ENCODE data around the gene MICU1. TPM values are rescaled to one million over a fixed set of nuclear protein-coding genes. Genes with fewer than 3 reads are reported as not detected.

Gene MICU1
- total and polyA plus RNA-seq, 10 of the 15 experiments (the other 5 are each of a cell fraction or from before 2014, with no cell fraction given) = 18.2 to 36.4 (median 22.2) TPM

DNA sequence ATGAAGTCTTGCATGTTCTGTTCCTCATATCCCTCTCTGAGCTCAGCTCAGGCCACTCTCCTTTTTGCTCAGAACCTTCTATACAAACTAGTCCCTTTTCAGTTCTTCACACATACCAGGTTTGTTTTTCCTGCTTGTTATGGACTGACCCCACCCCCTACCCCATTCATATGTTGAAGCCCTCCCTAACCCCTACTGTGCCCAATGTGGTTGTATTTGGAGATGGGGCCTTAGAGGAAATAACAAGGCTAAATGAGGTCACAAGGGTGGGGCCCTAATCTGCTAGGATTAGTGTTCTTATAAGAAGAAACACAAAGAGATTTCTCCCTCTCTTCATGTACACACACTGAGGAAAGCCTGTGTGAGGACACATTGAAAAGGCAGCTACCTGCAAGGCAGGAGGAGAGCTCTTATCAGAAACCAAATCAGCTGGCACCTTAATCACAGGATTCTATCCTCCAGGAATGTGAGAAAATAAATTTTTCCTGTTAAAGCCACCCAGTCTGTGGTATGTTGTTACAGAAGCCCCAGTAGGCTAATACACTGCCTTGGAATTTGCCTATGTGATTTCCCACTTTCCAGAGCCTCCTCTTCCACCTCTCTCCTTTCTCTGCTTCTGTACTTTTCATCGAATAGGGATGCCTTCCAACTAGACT lies 203.9 kb downstream of the MICU1 start:
- Histone ChIP-seq H3K9me3 (replicated peaks; ENCODE audit: control insufficient read depth, insufficient read depth, low read length) (no peaks in the 10 kb centered on the region; the same call in 2 of the 3 replicates), H4K20me1 (ENCODE audit: control insufficient read depth, insufficient read depth) (no peaks in the 10 kb centered on the region), H3K4me3 (no peak overlapping the region), H3K9ac (ENCODE audit: control insufficient read depth, insufficient read depth, low read length) (no peak overlapping the region), H2AFZ (ENCODE audit: control insufficient read depth, low read depth, low read length) (no peak overlapping the region), H3K4me2 (ENCODE audit: control insufficient read depth, insufficient read depth) (no peak overlapping the region), H3K27ac (ENCODE audit: control insufficient read depth, insufficient read depth) (no peak overlapping the region), H3K4me1 (ENCODE audit: control insufficient read depth, insufficient read depth, low read length) (no peaks in the 10 kb centered on the region), H3K79me2 (ENCODE audit: control insufficient read depth, insufficient read depth, low read length) (no peaks in the 10 kb centered on the region), H3K27me3 (replicated peaks in 1 of 2; ENCODE audit: control insufficient read depth in 2 of 2, insufficient read depth in 2 of 2, low read length in 1 of 2) (no peaks in the 10 kb centered on the region), H3K36me3 (ENCODE audit: control insufficient read depth in 2 of 2, insufficient read depth in 2 of 2, low read length in 1 of 2) (no peaks in the 10 kb centered on the region)
- ChIA-PET POLR2A (no interaction called here), SMC1A (ENCODE audit: uncharacterized antibody, unreplicated experiment) (no interaction called here), CTCF (no interaction called here), RAD21 (ENCODE audit: unreplicated experiment) (no interaction called here)
- DNase-seq (ENCODE audit: low read depth, low spot score) (no peak), FAIRE-seq (no peak), ATAC-seq (no peak)
- TF ChIP-seq IKZF1 (conservative IDR thresholded peaks at IDR 0.05) (no peak), EED (IDR thresholded peaks at IDR 0.05; ENCODE audit: low read depth) (no peak), PAX8 (IDR thresholded peaks at IDR 0.05) (no peak), TCF7 (IDR thresholded peaks at IDR 0.05; ENCODE audit: borderline replicate concordance) (no peak), RAD21 (IDR thresholded peaks at IDR 0.05; ENCODE audit: insufficient read depth, low read depth, low read length) (no peak), SIX5 (IDR thresholded peaks at IDR 0.05; ENCODE audit: low read depth, low read length, severe bottlenecking) (no peak), POU2F2 (IDR thresholded peaks at IDR 0.05; ENCODE audit: borderline replicate concordance, low read depth, low read length) (no peak), STAT3 (IDR thresholded peaks at IDR 0.05; ENCODE audit: low read depth, low read length) (no peak), NR2C2 (IDR thresholded peaks at IDR 0.05; ENCODE audit: borderline replicate concordance, control insufficient read depth, insufficient read length, low read depth) (no peak), ZNF24 (IDR thresholded peaks at IDR 0.05) (no peak), CREB1 (IDR thresholded peaks at IDR 0.05; ENCODE audit: low read depth) (no peak), SMAD1 (IDR thresholded peaks at IDR 0.05; ENCODE audit: low read depth, partially characterized antibody) (no peak), RELA (IDR thresholded peaks at IDR 0.05; ENCODE audit: borderline replicate concordance, partially characterized antibody) (no peak), KLF5 (IDR thresholded peaks at IDR 0.05; ENCODE audit: partially characterized antibody) (no peak)
- TF ChIP-seq, protein P1, sequence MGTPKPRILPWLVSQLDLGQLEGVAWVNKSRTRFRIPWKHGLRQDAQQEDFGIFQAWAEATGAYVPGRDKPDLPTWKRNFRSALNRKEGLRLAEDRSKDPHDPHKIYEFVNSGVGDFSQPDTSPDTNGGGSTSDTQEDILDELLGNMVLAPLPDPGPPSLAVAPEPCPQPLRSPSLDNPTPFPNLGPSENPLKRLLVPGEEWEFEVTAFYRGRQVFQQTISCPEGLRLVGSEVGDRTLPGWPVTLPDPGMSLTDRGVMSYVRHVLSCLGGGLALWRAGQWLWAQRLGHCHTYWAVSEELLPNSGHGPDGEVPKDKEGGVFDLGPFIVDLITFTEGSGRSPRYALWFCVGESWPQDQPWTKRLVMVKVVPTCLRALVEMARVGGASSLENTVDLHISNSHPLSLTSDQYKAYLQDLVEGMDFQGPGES (IDR thresholded peaks at IDR 0.05) = no peak
- TF ChIP-seq, protein P2, sequence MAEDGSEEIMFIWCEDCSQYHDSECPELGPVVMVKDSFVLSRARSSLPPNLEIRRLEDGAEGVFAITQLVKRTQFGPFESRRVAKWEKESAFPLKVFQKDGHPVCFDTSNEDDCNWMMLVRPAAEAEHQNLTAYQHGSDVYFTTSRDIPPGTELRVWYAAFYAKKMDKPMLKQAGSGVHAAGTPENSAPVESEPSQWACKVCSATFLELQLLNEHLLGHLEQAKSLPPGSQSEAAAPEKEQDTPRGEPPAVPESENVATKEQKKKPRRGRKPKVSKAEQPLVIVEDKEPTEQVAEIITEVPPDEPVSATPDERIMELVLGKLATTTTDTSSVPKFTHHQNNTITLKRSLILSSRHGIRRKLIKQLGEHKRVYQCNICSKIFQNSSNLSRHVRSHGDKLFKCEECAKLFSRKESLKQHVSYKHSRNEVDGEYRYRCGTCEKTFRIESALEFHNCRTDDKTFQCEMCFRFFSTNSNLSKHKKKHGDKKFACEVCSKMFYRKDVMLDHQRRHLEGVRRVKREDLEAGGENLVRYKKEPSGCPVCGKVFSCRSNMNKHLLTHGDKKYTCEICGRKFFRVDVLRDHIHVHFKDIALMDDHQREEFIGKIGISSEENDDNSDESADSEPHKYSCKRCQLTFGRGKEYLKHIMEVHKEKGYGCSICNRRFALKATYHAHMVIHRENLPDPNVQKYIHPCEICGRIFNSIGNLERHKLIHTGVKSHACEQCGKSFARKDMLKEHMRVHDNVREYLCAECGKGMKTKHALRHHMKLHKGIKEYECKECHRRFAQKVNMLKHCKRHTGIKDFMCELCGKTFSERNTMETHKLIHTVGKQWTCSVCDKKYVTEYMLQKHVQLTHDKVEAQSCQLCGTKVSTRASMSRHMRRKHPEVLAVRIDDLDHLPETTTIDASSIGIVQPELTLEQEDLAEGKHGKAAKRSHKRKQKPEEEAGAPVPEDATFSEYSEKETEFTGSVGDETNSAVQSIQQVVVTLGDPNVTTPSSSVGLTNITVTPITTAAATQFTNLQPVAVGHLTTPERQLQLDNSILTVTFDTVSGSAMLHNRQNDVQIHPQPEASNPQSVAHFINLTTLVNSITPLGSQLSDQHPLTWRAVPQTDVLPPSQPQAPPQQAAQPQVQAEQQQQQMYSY (CRISPR knock-in tag; IDR thresholded peaks at IDR 0.05) = no peak
- TF ChIP-seq, protein P3, sequence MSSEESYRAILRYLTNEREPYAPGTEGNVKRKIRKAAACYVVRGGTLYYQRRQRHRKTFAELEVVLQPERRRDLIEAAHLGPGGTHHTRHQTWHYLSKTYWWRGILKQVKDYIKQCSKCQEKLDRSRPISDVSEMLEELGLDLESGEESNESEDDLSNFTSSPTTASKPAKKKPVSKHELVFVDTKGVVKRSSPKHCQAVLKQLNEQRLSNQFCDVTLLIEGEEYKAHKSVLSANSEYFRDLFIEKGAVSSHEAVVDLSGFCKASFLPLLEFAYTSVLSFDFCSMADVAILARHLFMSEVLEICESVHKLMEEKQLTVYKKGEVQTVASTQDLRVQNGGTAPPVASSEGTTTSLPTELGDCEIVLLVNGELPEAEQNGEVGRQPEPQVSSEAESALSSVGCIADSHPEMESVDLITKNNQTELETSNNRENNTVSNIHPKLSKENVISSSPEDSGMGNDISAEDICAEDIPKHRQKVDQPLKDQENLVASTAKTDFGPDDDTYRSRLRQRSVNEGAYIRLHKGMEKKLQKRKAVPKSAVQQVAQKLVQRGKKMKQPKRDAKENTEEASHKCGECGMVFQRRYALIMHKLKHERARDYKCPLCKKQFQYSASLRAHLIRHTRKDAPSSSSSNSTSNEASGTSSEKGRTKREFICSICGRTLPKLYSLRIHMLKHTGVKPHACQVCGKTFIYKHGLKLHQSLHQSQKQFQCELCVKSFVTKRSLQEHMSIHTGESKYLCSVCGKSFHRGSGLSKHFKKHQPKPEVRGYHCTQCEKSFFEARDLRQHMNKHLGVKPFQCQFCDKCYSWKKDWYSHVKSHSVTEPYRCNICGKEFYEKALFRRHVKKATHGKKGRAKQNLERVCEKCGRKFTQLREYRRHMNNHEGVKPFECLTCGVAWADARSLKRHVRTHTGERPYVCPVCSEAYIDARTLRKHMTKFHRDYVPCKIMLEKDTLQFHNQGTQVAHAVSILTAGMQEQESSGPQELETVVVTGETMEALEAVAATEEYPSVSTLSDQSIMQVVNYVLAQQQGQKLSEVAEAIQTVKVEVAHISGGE (CRISPR knock-in tag; IDR thresholded peaks at IDR 0.05) = no peak
- WGBS (ENCODE audit: insufficient coverage, insufficient replicate concordance, low lambda C conversion rate, missing lambda C conversion rate) = 100% methylated on average over 1 of the region's 1 CpG
- intact Hi-C loops (cut with micrococcal nuclease; ENCODE audit: unreplicated experiment) = no loop called here
- in situ Hi-C loops (cut with MboI) = no loop called here
- TSS peak; percentile 53 for BruUV-seq (replicated peaks)

All from GM12878 (cell line).